Retinal pigment epithelial cell (primary cell): Measurements from ENCODE around the gene SRGAP3.

Source experiments
- DNase-seq: peaks from one replicate; pipeline ENCODE4 v3.0.0-alpha.2; 2010; ENCODE audit warnings: low read depth
- H3K4me3 ChIP-seq: 2 replicates; pipeline ENCODE4 v1.5.1; 2011; ENCODE audit warnings: mild to moderate bottlenecking, low read length, control low read depth, moderate library complexity
- CTCF ChIP-seq: conservative IDR thresholded peaks from 2 replicates; pipeline ENCODE4 v1.5.1; 2011; ENCODE audit warnings: low read depth, low read length, control low read depth, inconsistent platforms

The SRGAP3 gene

GRCh38 chr3:9247361-9247940 is 2.0 kb downstream of the SRGAP3 start:
- no peak for DNase-seq
- TF ChIP-seq CTCF, result no peak

GRCh38 chr3:9246189-9246588 is 3.3 kb downstream of the SRGAP3 start:
- no peak overlapping the region for H3K4me3 ChIP-seq
- no peak for DNase-seq

More at GRCh38 chr3:9247361-9247940, 2.0 kb downstream of the SRGAP3 start:
- no peak overlapping the region for H3K4me3 ChIP-seq

GRCh38 chr3:9244495-9245183 is 4.8 kb downstream of the SRGAP3 start:
- TF ChIP-seq CTCF, result no peak
- no peak for DNase-seq
- H3K4me3 ChIP-seq, result no peak overlapping the region

More at GRCh38 chr3:9246189-9246588, 3.3 kb downstream of the SRGAP3 start:
- TF ChIP-seq CTCF, result no peak

GRCh38 chr3:9241956-9242355 is 7.5 kb downstream of the SRGAP3 start:
- no peak for DNase-seq
- TF ChIP-seq CTCF, result no peak
- H3K4me3 ChIP-seq, result no peak overlapping the region

GRCh38 chr3:9239680-9240079 is 9.8 kb downstream of the SRGAP3 start:
- H3K4me3 ChIP-seq, result no peak overlapping the region
- no peak for TF ChIP-seq CTCF
- DNase-seq, result no peak

GRCh38 chr3:9238721-9239295 is 10.6 kb downstream of the SRGAP3 start:
- TF ChIP-seq CTCF, result no peak

GRCh38 chr3:9238276-9238675 is 11.2 kb downstream of the SRGAP3 start:
- DNase-seq, result no peak
- H3K4me3 ChIP-seq, result no peak overlapping the region
- TF ChIP-seq CTCF, result no peak

More at GRCh38 chr3:9238721-9239295, 10.6 kb downstream of the SRGAP3 start:
- H3K4me3 ChIP-seq, result no peak overlapping the region
- no peak for DNase-seq
